Thyroid gland (tissue), 4 donors: ENCODE results near the gene SKIC8.

Experiments
- POLR2A ChIP-seq, 2 donors: fragments of 450-650 bp; IDR thresholded peaks; one replicate each; pipeline ENCODE4 v1.6.1; 2017; ENCODE audit warnings: antibody characterized with exemption in 2 of 2, mild to moderate bottlenecking in 2 of 2, moderate library complexity in 1 of 2
- TF ChIP-seq, protein P1 (sequence below), 6 experiments: fragments of 200-600 bp in 3 of 6; fragments of 450-650 bp in 3 of 6; sonication (generic) in 3 of 6; IDR thresholded peaks; one replicate each; pipeline ENCODE4 v1.5.1; 2016 to 2019; ENCODE audit warnings: antibody characterized with exemption in 6 of 6, mild to moderate bottlenecking in 2 of 6, inconsistent platforms in 1 of 6, moderate library complexity in 1 of 6

DNA sequence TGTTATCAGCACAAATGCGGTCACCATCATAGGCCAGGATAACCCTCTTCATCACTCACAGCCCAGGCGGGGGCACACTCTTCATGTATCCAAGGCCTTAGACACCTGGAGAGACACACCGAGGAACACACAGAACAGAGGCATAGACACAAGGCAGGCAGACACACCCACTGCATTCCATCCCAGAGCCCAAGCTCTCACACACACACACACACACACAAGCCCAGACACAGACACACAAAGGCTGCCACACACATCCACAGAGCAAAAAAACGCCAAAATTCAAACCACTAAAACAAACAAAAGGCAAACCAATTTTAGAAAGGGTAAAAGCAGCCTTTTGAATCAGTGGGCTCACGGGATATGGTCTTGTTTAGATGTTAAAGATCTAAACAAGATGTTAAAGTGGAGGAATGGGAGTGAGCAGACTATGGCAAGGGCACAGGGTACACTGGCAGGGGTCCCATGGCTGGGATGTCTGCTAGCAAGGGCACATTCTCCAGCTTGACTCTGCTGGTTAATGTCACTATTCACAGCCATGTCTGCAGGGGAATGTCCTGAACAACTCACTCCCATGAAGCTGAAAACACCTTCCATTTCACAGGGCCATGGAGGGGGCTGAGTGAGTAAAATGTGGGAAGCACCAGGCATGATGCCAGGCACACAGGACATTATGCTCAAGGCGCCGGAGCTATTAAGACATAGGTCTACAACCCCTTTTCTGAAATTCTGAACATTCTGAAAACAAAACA is 25.9 kb upstream of the SKIC8 start:
- no peak for TF ChIP-seq POLR2A (IDR thresholded peaks at IDR 0.05)
- TF ChIP-seq, protein P1, sequence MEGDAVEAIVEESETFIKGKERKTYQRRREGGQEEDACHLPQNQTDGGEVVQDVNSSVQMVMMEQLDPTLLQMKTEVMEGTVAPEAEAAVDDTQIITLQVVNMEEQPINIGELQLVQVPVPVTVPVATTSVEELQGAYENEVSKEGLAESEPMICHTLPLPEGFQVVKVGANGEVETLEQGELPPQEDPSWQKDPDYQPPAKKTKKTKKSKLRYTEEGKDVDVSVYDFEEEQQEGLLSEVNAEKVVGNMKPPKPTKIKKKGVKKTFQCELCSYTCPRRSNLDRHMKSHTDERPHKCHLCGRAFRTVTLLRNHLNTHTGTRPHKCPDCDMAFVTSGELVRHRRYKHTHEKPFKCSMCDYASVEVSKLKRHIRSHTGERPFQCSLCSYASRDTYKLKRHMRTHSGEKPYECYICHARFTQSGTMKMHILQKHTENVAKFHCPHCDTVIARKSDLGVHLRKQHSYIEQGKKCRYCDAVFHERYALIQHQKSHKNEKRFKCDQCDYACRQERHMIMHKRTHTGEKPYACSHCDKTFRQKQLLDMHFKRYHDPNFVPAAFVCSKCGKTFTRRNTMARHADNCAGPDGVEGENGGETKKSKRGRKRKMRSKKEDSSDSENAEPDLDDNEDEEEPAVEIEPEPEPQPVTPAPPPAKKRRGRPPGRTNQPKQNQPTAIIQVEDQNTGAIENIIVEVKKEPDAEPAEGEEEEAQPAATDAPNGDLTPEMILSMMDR (IDR thresholded peaks at IDR 0.05) = no peak
